AG04450 (cell line): ENCODE measurements around the gene LPIN3. TPM values are rescaled to one million over a fixed set of nuclear protein-coding genes. Genes with fewer than 3 reads are reported as not detected.

ENCODE experiments used
- CTCF ChIA-PET: fragments of 300-600, 350-600 bp; formaldehyde crosslinking; extraction: SDS; loops from one replicate; lab custom pipeline; 2022; ENCODE audit warnings: antibody characterized with exemption, inconsistent platforms; lab: Charles Lee
- POLR2A ChIA-PET: fragments of 350-600 bp; formaldehyde crosslinking; extraction: SDS; loops from one replicate; lab custom pipeline; 2021; ENCODE audit warnings: antibody characterized with exemption, inconsistent platforms; lab: Yijun Ruan, JAX
- DNase-seq: peaks from one replicate; pipeline ENCODE4 v3.0.0-alpha.2; 2011; ENCODE audit warnings: low read depth, low spot score
- H3K27ac ChIP-seq: one replicate; pipeline ENCODE4 v1.5.1; 2012; ENCODE audit warnings: low read depth, low read length, control low read depth
- H3K27me3 ChIP-seq: one replicate; pipeline ENCODE4 v1.6.0; 2012; ENCODE audit warnings: low read length; ENCODE audit not compliant: control insufficient read depth, insufficient read depth
- H3K4me3 ChIP-seq: 2 replicates; pipeline ENCODE4 v1.5.1; 2011; ENCODE audit warnings: mild to moderate bottlenecking, low read depth, low read length, control low read depth
- H3K9me3 ChIP-seq: 2 replicates; pipeline ENCODE4 v1.5.1; 2012; ENCODE audit warnings: low read length; ENCODE audit not compliant: control insufficient read depth, insufficient read depth
- polyA plus RNA-seq: library from polyadenylated mRNA; depleted of rRNA; stranded (reverse); fragments of >200 nt; gene quantifications from 2 replicates; pipeline ENCODE4 v1.2.3, GENCODE V29; 2011
- TF ChIP-seq, protein P1 (sequence below): IDR thresholded peaks from 2 replicates; pipeline ENCODE4 v1.5.1; 2011; ENCODE audit warnings: low read depth, low read length, control low read depth, inconsistent platforms

Gene LPIN3
- polyA plus RNA-seq, 1 experiment: 1.2 TPM

DNA sequence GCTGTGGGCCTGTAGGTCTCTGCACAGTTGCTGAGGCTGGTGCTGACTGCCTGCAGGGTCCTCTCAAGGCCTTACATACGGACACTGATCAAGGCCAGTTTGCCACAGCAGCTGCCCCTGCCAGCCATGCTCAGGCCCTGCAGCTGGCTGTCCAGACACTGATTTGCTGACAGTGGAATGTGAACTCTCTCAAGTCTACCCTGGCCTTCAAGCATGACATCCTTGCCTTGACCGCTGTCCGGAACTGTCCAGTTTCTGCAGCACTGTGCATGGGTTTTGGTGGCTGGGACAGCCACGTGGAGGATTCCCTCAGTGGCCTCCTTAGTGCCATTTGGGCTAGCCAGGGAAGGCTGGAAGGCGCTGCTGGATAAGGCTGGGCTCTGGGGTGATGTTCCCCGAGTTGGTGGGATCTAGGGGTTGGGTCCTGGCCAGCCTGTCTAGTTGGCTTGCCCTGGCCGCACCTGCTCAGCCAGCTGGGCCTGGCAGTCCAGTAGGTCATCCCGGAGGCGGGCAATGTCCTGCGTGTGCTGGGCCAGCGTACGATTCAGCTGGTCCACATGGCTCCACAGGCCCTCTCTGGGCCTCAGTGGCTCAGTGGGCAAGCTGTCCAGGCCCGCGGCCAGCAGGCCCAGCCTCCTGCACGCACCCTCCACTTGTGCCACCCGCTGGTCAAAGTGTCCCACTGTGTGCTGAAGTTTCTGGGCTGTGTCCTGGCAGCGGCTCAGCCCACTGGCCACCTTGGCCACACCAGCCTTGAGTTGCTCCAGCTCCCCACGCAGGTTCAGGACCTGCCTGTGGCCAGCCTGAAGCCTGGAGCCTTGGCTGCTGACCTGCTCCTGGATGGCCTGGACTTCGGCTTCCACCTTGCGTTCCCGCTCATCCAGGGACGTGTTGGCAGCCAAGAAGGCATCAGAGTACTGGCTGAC is 20.5 kb downstream of the LPIN3 start:
- no peak overlapping the region for H3K27ac ChIP-seq
- ChIA-PET CTCF (interaction anchor here (0.6 to 1.1 kb wide), 2 partner anchors 188 to 389 kb away, joined by 3 to 4 read pairs; no protein-coding TSS in a partner anchor), POLR2A (no interaction called here)
- H3K27me3 ChIP-seq: peaks cover 24% of the 10 kb centered on the region
- TF ChIP-seq, protein P1, sequence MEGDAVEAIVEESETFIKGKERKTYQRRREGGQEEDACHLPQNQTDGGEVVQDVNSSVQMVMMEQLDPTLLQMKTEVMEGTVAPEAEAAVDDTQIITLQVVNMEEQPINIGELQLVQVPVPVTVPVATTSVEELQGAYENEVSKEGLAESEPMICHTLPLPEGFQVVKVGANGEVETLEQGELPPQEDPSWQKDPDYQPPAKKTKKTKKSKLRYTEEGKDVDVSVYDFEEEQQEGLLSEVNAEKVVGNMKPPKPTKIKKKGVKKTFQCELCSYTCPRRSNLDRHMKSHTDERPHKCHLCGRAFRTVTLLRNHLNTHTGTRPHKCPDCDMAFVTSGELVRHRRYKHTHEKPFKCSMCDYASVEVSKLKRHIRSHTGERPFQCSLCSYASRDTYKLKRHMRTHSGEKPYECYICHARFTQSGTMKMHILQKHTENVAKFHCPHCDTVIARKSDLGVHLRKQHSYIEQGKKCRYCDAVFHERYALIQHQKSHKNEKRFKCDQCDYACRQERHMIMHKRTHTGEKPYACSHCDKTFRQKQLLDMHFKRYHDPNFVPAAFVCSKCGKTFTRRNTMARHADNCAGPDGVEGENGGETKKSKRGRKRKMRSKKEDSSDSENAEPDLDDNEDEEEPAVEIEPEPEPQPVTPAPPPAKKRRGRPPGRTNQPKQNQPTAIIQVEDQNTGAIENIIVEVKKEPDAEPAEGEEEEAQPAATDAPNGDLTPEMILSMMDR: no peak
- no peak for DNase-seq
- H3K9me3 ChIP-seq: peaks cover 3% of the 10 kb centered on the region; the same call in 1 of the 2 replicates
- no peak overlapping the region for H3K4me3 ChIP-seq

- H3K27ac ChIP-seq: no peak overlapping the region
- peaks cover 3% of the 10 kb centered on the region; the same call in 1 of the 2 replicates for H3K9me3 ChIP-seq
- H3K4me3 ChIP-seq: no peak overlapping the region
- TF ChIP-seq, protein P1: no peak
- peaks cover 27% of the 10 kb centered on the region for H3K27me3 ChIP-seq
- CTCF ChIA-PET: interaction anchor here (0.5 to 1.1 kb wide), 4 partner anchors 37 to 390 kb away, joined by 3 to 4 read pairs (median 3); no protein-coding TSS in a partner anchor
- POLR2A ChIA-PET: no interaction called here
- no peak for DNase-seq
These were observed 21.4 kb downstream of the LPIN3 start for GRCh38 chr20:41361757-41362747.

DNA sequence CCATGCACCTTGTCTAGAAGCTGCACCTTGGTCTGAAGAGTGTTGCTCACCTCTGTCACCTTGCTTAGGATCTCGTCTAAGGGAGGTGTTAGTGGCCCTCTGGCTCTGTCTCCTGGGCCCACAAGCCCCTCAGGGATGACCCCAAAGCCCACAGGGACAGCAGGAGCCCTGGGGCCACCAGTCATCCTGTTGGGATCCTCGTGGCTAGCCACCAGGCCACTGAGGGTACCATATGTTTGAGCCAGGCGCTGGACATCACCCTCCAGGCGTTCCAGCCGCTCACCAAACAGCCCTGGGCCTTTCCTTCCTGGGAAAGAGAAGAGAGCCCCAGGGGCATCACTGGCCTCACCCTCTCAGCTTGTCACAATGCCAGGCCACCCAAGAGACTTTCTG is 22.1 kb downstream of the LPIN3 start:
- Histone ChIP-seq H3K27me3 (peaks cover 34% of the 10 kb centered on the region), H3K9me3 (peaks cover 3% of the 10 kb centered on the region; the same call in 1 of the 2 replicates), H3K27ac (no peak overlapping the region), H3K4me3 (no peak overlapping the region)
- ChIA-PET CTCF (interaction anchor here (0.5 to 0.8 kb wide), 2 partner anchors 36 to 289 kb away, joined by 3 read pairs; no protein-coding TSS in a partner anchor), POLR2A (no interaction called here)
- no peak for DNase-seq
- TF ChIP-seq, protein P1: no peak

DNA sequence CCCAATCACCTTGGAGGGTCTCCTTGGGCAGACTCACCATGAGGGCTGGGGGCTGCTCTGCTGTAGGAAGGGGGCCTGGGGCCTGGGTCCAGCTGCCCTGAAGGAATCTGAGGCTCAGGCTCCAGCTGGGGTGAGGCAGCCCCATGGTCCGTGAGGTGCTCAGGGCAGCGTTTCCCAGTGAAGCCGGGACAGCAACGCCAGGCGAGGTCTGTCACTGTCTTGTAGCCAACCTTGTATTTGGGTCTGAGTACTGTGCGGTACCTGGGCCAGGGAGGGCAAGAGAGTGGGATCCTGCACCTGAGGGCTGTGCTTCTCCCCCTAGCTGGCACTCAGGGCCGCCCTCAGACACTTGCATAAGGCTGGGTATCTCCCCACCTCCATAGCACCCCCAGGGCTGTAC is 23.0 kb downstream of the LPIN3 start:
- ChIA-PET POLR2A (no interaction called here), CTCF (no interaction called here)
- H3K4me3 ChIP-seq: no peak overlapping the region
- TF ChIP-seq, protein P1: no peak
- H3K27me3 ChIP-seq: peaks cover 34% of the 10 kb centered on the region
- H3K27ac ChIP-seq: no peak overlapping the region
- H3K9me3 ChIP-seq: peaks cover 3% of the 10 kb centered on the region; the same call in 1 of the 2 replicates
- no peak for DNase-seq
